NCI-H748 (cell line): ENCODE measurements around the gene HECW1.
"Not testable (repeated sequence)": the region's sequence is repeated elsewhere in the genome, so short reads cannot be mapped to it uniquely, and the experiment has no call there.

Experiments
- DNase-seq: peaks from one replicate; lab custom pipeline; 2025; ENCODE audit not compliant: unreplicated experiment; lab: John Stamatoyannopoulos, UW

Gene HECW1

GRCh38 chr7:43302773-43303460 lies 190.5 kb downstream of the HECW1 start:
- no peak for DNase-seq

GRCh38 chr7:43303740-43304241 lies 191.3 kb downstream of the HECW1 start:
- DNase-seq: no peak

- DNase-seq: no peak
Observed at GRCh38 chr7:43306404-43306803, 194.0 kb downstream of the HECW1 start.

- DNase-seq: no peak
Observed at GRCh38 chr7:43307522-43307921, 195.1 kb downstream of the HECW1 start.

GRCh38 chr7:43308913-43309705 lies 196.7 kb downstream of the HECW1 start:
- DNase-seq: no peak

- no peak for DNase-seq
Observed at GRCh38 chr7:43309706-43310022, 197.2 kb downstream of the HECW1 start.

- DNase-seq: no peak
Observed at GRCh38 chr7:43311052-43311451, 198.6 kb downstream of the HECW1 start.

- DNase-seq: no peak
Observed at GRCh38 chr7:43311694-43312093, 199.2 kb downstream of the HECW1 start.

- no peak for DNase-seq
Observed at GRCh38 chr7:43313628-43314378, 201.4 kb downstream of the HECW1 start.

GRCh38 chr7:43314379-43315158 lies 202.1 kb downstream of the HECW1 start:
- no peak for DNase-seq

- no peak for DNase-seq
Observed at GRCh38 chr7:43317075-43317474, 204.6 kb downstream of the HECW1 start.

- DNase-seq: no peak
Observed at GRCh38 chr7:43318188-43318770, 205.8 kb downstream of the HECW1 start.

- DNase-seq: no peak
Observed at GRCh38 chr7:43325595-43325994, 213.1 kb downstream of the HECW1 start.

- DNase-seq: no peak
Observed at GRCh38 chr7:43328336-43328735, 215.9 kb downstream of the HECW1 start.

GRCh38 chr7:43328785-43329380 lies 216.4 kb downstream of the HECW1 start:
- DNase-seq: no peak

GRCh38 chr7:43332193-43332796 lies 219.8 kb downstream of the HECW1 start:
- DNase-seq: no peak

- DNase-seq: no peak
Observed at GRCh38 chr7:43337191-43337590, 224.7 kb downstream of the HECW1 start.

GRCh38 chr7:43337811-43338210 lies 225.4 kb downstream of the HECW1 start:
- no peak for DNase-seq

GRCh38 chr7:43341132-43341531 lies 228.7 kb downstream of the HECW1 start:
- no peak for DNase-seq

- DNase-seq: not testable (repeated sequence)
Observed at GRCh38 chr7:43343417-43343816, 231.0 kb downstream of the HECW1 start.
